Subcutaneous abdominal adipose tissue (tissue), 5 donors: ENCODE results near the gene FYN.

Experiments
- H3K27ac ChIP-seq: one replicate; pipeline ENCODE4 v1.7.0; 2013; ENCODE audit warnings: low read depth, mild to moderate bottlenecking, inconsistent platforms, low read length, moderate library complexity
- H3K27me3 ChIP-seq, 5 donors: one replicate each; pipeline ENCODE4 v1.7.0; 2013; ENCODE audit warnings: low read length in 5 of 5, inconsistent platforms in 1 of 5; ENCODE audit not compliant: control insufficient read depth in 5 of 5, insufficient read depth in 4 of 5
- H3K36me3 ChIP-seq, 5 donors: one replicate each; pipeline ENCODE4 v1.7.0; 2013; ENCODE audit warnings: low read length in 5 of 5; ENCODE audit not compliant: control insufficient read depth in 5 of 5, insufficient read depth in 5 of 5
- H3K4me1 ChIP-seq, 5 donors: one replicate each; pipeline ENCODE4 v1.7.0; 2013; ENCODE audit warnings: low read length in 5 of 5, mild to moderate bottlenecking in 3 of 5, moderate library complexity in 1 of 5; ENCODE audit not compliant: control insufficient read depth in 5 of 5, insufficient read depth in 5 of 5
- H3K4me3 ChIP-seq, 5 donors: one replicate each; pipeline ENCODE4 v1.7.0; 2013; ENCODE audit warnings: low read length in 5 of 5, low read depth in 1 of 5
- H3K9ac ChIP-seq, 5 donors: one replicate each; pipeline ENCODE4 v1.7.0; 2013; ENCODE audit warnings: low read length in 5 of 5, mild to moderate bottlenecking in 4 of 5, moderate library complexity in 3 of 5
- H3K9me3 ChIP-seq, 5 donors: one replicate each; pipeline ENCODE4 v1.7.0; 2013; ENCODE audit warnings: low read length in 5 of 5; ENCODE audit not compliant: control insufficient read depth in 5 of 5
- donor health status: healthy.
- donor health status: healthy.
- donor health status: healthy.
- donor health status: healthy.
- donor health status: healthy.

The FYN gene

DNA sequence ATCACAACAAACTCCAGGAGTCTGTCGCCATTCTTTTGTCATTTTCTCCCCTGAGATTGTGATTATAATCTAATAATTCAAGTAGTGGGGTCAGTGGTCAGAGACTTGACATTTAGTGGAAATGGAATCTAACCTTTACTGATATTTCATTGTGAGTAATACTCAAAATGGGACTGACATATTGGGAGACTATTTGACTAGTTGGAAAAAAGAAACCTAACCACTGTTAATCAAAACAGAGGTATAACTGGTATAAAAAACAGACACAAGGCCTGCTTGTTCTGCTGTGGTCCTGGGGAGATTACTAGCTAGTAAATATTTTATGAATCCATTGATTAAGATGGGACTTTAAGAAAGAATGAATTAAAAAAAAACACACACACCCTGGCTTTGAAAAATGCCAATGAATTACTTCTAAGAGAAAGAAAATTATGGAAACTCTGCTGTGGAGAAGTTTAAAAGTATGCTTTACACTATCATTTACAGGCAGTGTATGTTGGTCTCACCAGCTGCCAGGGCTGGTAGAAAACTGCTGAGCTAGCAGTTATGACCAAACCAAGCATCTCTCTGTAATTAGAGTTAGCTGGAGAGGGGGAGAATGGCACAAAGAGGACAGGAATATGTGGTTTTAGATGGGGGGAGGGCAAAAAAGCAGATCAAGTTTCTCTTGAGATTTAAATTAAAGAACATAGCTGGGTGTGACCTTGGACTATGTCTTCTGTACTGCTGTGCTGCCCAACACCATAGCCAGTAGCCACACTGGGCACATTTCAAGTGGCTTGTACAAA is 103.7 kb downstream of the FYN start:
- H3K27ac ChIP-seq = no peak overlapping the region
- no peak overlapping the region for H3K9ac ChIP-seq
- peaks cover 0 to 39% (median 4%) of the 10 kb centered on the region in 5 donors for H3K4me1 ChIP-seq
- H3K27me3 ChIP-seq = no peaks in the 10 kb centered on the region
- no peak overlapping the region for H3K4me3 ChIP-seq
- no peaks in the 10 kb centered on the region for H3K36me3 ChIP-seq
- H3K9me3 ChIP-seq = peaks cover 0 to 3% (median 0%) of the 10 kb centered on the region in 5 donors

DNA sequence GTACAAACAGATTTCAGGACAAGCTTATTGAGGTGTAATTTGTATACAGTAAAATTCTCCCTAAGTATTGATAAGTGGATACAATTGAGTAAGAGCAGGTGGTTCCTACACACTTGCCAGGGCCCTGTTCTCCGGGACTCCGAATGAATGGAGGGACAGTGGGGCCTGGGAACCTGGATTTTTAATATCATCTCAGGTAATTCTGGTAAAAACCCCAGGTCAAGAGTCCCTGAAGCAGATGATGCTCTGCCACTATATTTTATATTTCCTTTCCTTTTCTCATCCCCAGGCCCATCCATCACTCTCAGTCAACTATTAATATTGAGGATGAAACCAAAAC is 104.9 kb downstream of the FYN start:
- peaks cover 0 to 3% (median 0%) of the 10 kb centered on the region in 5 donors for H3K9me3 ChIP-seq
- H3K4me3 ChIP-seq = no peak overlapping the region
- H3K4me1 ChIP-seq = peaks cover 0 to 49% (median 9%) of the 10 kb centered on the region in 5 donors
- no peaks in the 10 kb centered on the region for H3K36me3 ChIP-seq
- no peak overlapping the region for H3K9ac ChIP-seq
- no peak overlapping the region for H3K27ac ChIP-seq
- no peaks in the 10 kb centered on the region for H3K27me3 ChIP-seq

- Histone ChIP-seq H3K27me3 (no peaks in the 10 kb centered on the region), H3K36me3 (no peaks in the 10 kb centered on the region), H3K4me1 (peaks cover 0 to 54% (median 13%) of the 10 kb centered on the region in 5 donors), H3K27ac (no peak overlapping the region), H3K9ac (no peak overlapping the region), H3K4me3 (no peak overlapping the region), H3K9me3 (peaks cover 0 to 3% (median 0%) of the 10 kb centered on the region in 5 donors)
These were observed 105.4 kb downstream of the FYN start for GRCh38 chr6:111767752-111768430.

GRCh38 chr6:111766201-111766857 is 106.9 kb downstream of the FYN start:
- Histone ChIP-seq H3K27me3 (no peaks in the 10 kb centered on the region), H3K4me3 (no peak overlapping the region), H3K9ac (no peak overlapping the region), H3K9me3 (peaks cover 0 to 3% (median 0%) of the 10 kb centered on the region in 5 donors), H3K36me3 (no peaks in the 10 kb centered on the region), H3K27ac (no peak overlapping the region), H3K4me1 (peaks cover 3 to 70% (median 21%) of the 10 kb centered on the region in 5 donors)

- Histone ChIP-seq H3K36me3 (no peaks in the 10 kb centered on the region), H3K27ac (no peak overlapping the region), H3K4me1 (peaks cover 3 to 71% (median 26%) of the 10 kb centered on the region in 5 donors), H3K4me3 (no peak overlapping the region), H3K9ac (no peak overlapping the region), H3K9me3 (peaks cover 0 to 3% (median 0%) of the 10 kb centered on the region in 5 donors), H3K27me3 (no peaks in the 10 kb centered on the region)
These were observed 107.5 kb downstream of the FYN start for GRCh38 chr6:111765763-111766162.

GRCh38 chr6:111764238-111765175 is 108.7 kb downstream of the FYN start:
- H3K4me1 ChIP-seq = peaks cover 7 to 75% (median 34%) of the 10 kb centered on the region in 5 donors
- H3K27me3 ChIP-seq = no peaks in the 10 kb centered on the region
- H3K36me3 ChIP-seq = no peaks in the 10 kb centered on the region
- no peak overlapping the region for H3K27ac ChIP-seq
- H3K9me3 ChIP-seq = no peaks in the 10 kb centered on the region
- H3K9ac ChIP-seq = no peak overlapping the region
- H3K4me3 ChIP-seq = no peak overlapping the region

GRCh38 chr6:111763381-111763780 is 109.9 kb downstream of the FYN start:
- peaks cover 16 to 81% (median 45%) of the 10 kb centered on the region in 5 donors for H3K4me1 ChIP-seq
- H3K9me3 ChIP-seq = no peaks in the 10 kb centered on the region
- H3K9ac ChIP-seq = no peak overlapping the region
- no peak overlapping the region for H3K27ac ChIP-seq
- H3K4me3 ChIP-seq = no peak overlapping the region
- no peaks in the 10 kb centered on the region for H3K27me3 ChIP-seq
- H3K36me3 ChIP-seq = no peaks in the 10 kb centered on the region

GRCh38 chr6:111761783-111762312 is 111.4 kb downstream of the FYN start:
- Histone ChIP-seq H3K27ac (no peak overlapping the region), H3K27me3 (no peaks in the 10 kb centered on the region), H3K9me3 (no peaks in the 10 kb centered on the region), H3K4me3 (no peak overlapping the region), H3K36me3 (no peaks in the 10 kb centered on the region), H3K4me1 (peaks cover 16 to 81% (median 47%) of the 10 kb centered on the region in 5 donors), H3K9ac (no peak overlapping the region)

GRCh38 chr6:111761212-111761611 is 112.0 kb downstream of the FYN start:
- no peak overlapping the region for H3K27ac ChIP-seq
- no peaks in the 10 kb centered on the region for H3K36me3 ChIP-seq
- H3K4me3 ChIP-seq = no peak overlapping the region
- H3K9me3 ChIP-seq = no peaks in the 10 kb centered on the region
- H3K4me1 ChIP-seq = peaks cover 16 to 78% (median 47%) of the 10 kb centered on the region in 5 donors
- H3K9ac ChIP-seq = no peak overlapping the region
- H3K27me3 ChIP-seq = no peaks in the 10 kb centered on the region
